Smooth muscle cell (in vitro differentiated cells): ENCODE measurements around the gene ARHGAP8. TPM values are rescaled to one million over a fixed set of nuclear protein-coding genes. Genes with fewer than 3 reads are reported as not detected.

Experiments
- DNase-seq: peaks from one replicate; lab custom pipeline; 2025; ENCODE audit not compliant: unreplicated experiment; lab: John Stamatoyannopoulos, UW
- H2AFZ ChIP-seq: fragments of 200-600 bp; sonication (generic); 2 replicates; pipeline ENCODE4 v1.6.0; 2016; ENCODE audit warnings: antibody characterized with exemption, low read depth, mild to moderate bottlenecking
- H3F3A ChIP-seq: fragments of 200-600 bp; sonication (generic); 2 replicates; pipeline ENCODE4 v1.6.0; 2017; ENCODE audit warnings: antibody characterized with exemption, low read depth
- H3K27ac ChIP-seq: fragments of 200-600 bp; sonication (generic); 2 replicates; pipeline ENCODE4 v1.5.1; 2016; ENCODE audit warnings: low read depth, mild to moderate bottlenecking
- H3K27me3 ChIP-seq: fragments of 200-600 bp; sonication (generic); 2 replicates; pipeline ENCODE4 v1.6.1; 2016; ENCODE audit warnings: low read depth, mild to moderate bottlenecking
- H3K36me3 ChIP-seq: fragments of 200-600 bp; sonication (generic); 2 replicates; pipeline ENCODE4 v1.5.1; 2016; ENCODE audit warnings: low read depth
- H3K4me1 ChIP-seq: fragments of 200-600 bp; sonication (generic); 2 replicates; pipeline ENCODE4 v1.5.1; 2016; ENCODE audit warnings: low read depth
- H3K4me2 ChIP-seq: fragments of 200-600 bp; sonication (generic); 2 replicates; pipeline ENCODE4 v1.6.0; 2016; ENCODE audit warnings: mild to moderate bottlenecking
- H3K4me3 ChIP-seq: fragments of 200-600 bp; sonication (generic); 2 replicates; pipeline ENCODE4 v1.5.1; 2016; ENCODE audit warnings: mild to moderate bottlenecking
- H3K79me2 ChIP-seq: fragments of 200-600 bp; sonication (generic); 2 replicates; pipeline ENCODE4 v1.6.0; 2016; ENCODE audit warnings: low read depth, mild to moderate bottlenecking
- H3K9ac ChIP-seq: fragments of 200-600 bp; sonication (generic); 2 replicates; pipeline ENCODE4 v1.6.0; 2016; ENCODE audit warnings: low read depth
- H3K9me3 ChIP-seq: fragments of 200-600 bp; sonication (generic); replicated peaks from 2 replicates; pipeline ENCODE4 v1.5.1; 2016; ENCODE audit warnings: low read depth
- H4K20me1 ChIP-seq: fragments of 200-600 bp; sonication (generic); 2 replicates; pipeline ENCODE4 v1.6.0; 2016; ENCODE audit warnings: low read depth
- CTCF ChIP-seq: fragments of 200-600 bp; sonication (generic); IDR thresholded peaks from 2 replicates; pipeline ENCODE4 v1.5.1; 2017; ENCODE audit warnings: borderline replicate concordance, mild to moderate bottlenecking, antibody characterized with exemption; ENCODE audit not compliant: insufficient read depth, poor library complexity, severe bottlenecking
- WGBS: methylation state at CpG from one replicate; pipeline ENCODE4 v1.1.7; 2016; ENCODE audit warnings: low lambda C conversion rate; 5-methylcytosine and 5-hydroxymethylcytosine counted together
- polyA plus RNA-seq: library from polyadenylated mRNA; unstranded; fragments of >200 nt; fragmentation: Nextera tagmentation; extraction: Ambion mirVana; gene quantifications from 2 replicates; pipeline ENCODE4 v1.2.1, GENCODE V29; 2016
- total RNA-seq: library from RNA; depleted of rRNA; stranded (reverse); fragments of >200 nt; gene quantifications from 2 replicates; pipeline ENCODE4 v1.2.3, GENCODE V29; 2014

ARHGAP8 gene
- total and polyA plus RNA-seq, 2 experiments from 2014 or later: 5.8 to 11.4 TPM

GRCh38 chr22:44827666-44828190 is 75.4 kb downstream of the ARHGAP8 start:
- no peaks in the 10 kb centered on the region for H4K20me1 ChIP-seq
- DNase-seq: no peak
- H3K4me3 ChIP-seq: no peak overlapping the region
- no peak overlapping the region for H3K4me2 ChIP-seq
- H3K9me3 ChIP-seq: no peaks in the 10 kb centered on the region
- no peaks in the 10 kb centered on the region for H3K36me3 ChIP-seq
- 97% methylated on average over 16 of the region's 16 CpGs for WGBS
- H3K79me2 ChIP-seq: no peaks in the 10 kb centered on the region
- no peaks in the 10 kb centered on the region for H3F3A ChIP-seq
- H3K9ac ChIP-seq: no peak overlapping the region
- H3K27me3 ChIP-seq: no peaks in the 10 kb centered on the region
- H2AFZ ChIP-seq: no peak overlapping the region
- TF ChIP-seq CTCF: no peak
- H3K4me1 ChIP-seq: no peaks in the 10 kb centered on the region
- H3K27ac ChIP-seq: no peak overlapping the region

- no peak overlapping the region for H3K4me2 ChIP-seq
- no peak overlapping the region for H3K9ac ChIP-seq
- WGBS: 77% methylated on average over 8 of the region's 8 CpGs
- no peaks in the 10 kb centered on the region for H3K4me1 ChIP-seq
- H3F3A ChIP-seq: no peaks in the 10 kb centered on the region
- no peaks in the 10 kb centered on the region for H3K36me3 ChIP-seq
- no peaks in the 10 kb centered on the region for H3K27me3 ChIP-seq
- DNase-seq: no peak
- no peak overlapping the region for H2AFZ ChIP-seq
- H3K9me3 ChIP-seq: no peaks in the 10 kb centered on the region
- H3K27ac ChIP-seq: no peak overlapping the region
- no peak overlapping the region for H3K4me3 ChIP-seq
- H4K20me1 ChIP-seq: no peaks in the 10 kb centered on the region
- TF ChIP-seq CTCF: peak; percentile 38
- H3K79me2 ChIP-seq: no peaks in the 10 kb centered on the region
Measured at GRCh38 chr22:44828193-44828592, 75.8 kb downstream of the ARHGAP8 start.

GRCh38 chr22:44831885-44832284 is 79.5 kb downstream of the ARHGAP8 start:
- no peak for TF ChIP-seq CTCF
- H4K20me1 ChIP-seq: no peaks in the 10 kb centered on the region

GRCh38 chr22:44834065-44834464 is 81.7 kb downstream of the ARHGAP8 start:
- H2AFZ ChIP-seq: no peak overlapping the region
- no peak overlapping the region for H3K9ac ChIP-seq
- no peak for DNase-seq
- no peaks in the 10 kb centered on the region for H3K36me3 ChIP-seq
- H3K4me2 ChIP-seq: no peak overlapping the region
- H3K9me3 ChIP-seq: no peaks in the 10 kb centered on the region
- TF ChIP-seq CTCF: no peak
- H3F3A ChIP-seq: no peaks in the 10 kb centered on the region
- H4K20me1 ChIP-seq: no peaks in the 10 kb centered on the region
- no peaks in the 10 kb centered on the region for H3K79me2 ChIP-seq
- H3K27me3 ChIP-seq: no peaks in the 10 kb centered on the region
- H3K27ac ChIP-seq: no peak overlapping the region
- H3K4me1 ChIP-seq: no peaks in the 10 kb centered on the region
- no peak overlapping the region for H3K4me3 ChIP-seq

More at GRCh38 chr22:44831885-44832284, 79.5 kb downstream of the ARHGAP8 start:
- Histone ChIP-seq H3K4me3 (no peak overlapping the region), H3F3A (no peaks in the 10 kb centered on the region), H3K36me3 (no peaks in the 10 kb centered on the region), H3K27ac (no peak overlapping the region), H3K4me2 (no peak overlapping the region), H3K4me1 (no peaks in the 10 kb centered on the region), H2AFZ (no peak overlapping the region), H3K79me2 (no peaks in the 10 kb centered on the region), H3K9ac (no peak overlapping the region), H3K27me3 (no peaks in the 10 kb centered on the region), H3K9me3 (no peaks in the 10 kb centered on the region)
- WGBS: 85% methylated on average over 1 of the region's 1 CpG
- no peak for DNase-seq
